T-helper 2 cell treated with Interferon-gamma antibody and Interleukin-4, amounts not matched to agents 100 ng/mL and 5 ng/mL, for 36 hours (primary cell): ENCODE results near the gene NUBPL. TPM values are rescaled to one million over a fixed set of nuclear protein-coding genes. Genes with fewer than 3 reads are reported as not detected.

Experiments used
- intact Hi-C: fragments of 100-400 bp; cut with micrococcal nuclease; formaldehyde crosslinking; loops from one replicate; pipeline ENCODE4 v1.15.1; 2023
- total RNA-seq: library from RNA; stranded (reverse); gene quantifications from 2 replicates; pipeline ENCODE4 v1.2.3, GENCODE V29; 2022

Gene NUBPL
- 7.3 and 8.3 TPM in 2 replicates for total RNA-seq

GRCh38 chr14:31561155-31561846 lies at the start of gene NUBPL:
Gene NUBPL (plus strand): TSS chr14:31561404. CDS start chr14:31561440, 36 bp downstream.
- intact Hi-C loops = loop anchor here (1.0 to 10.0 kb wide), 11 partner anchors 104 to 1002 kb away; partner anchors contain the start of genes ARHGAP5, DTD2, G2E3 and HEATR5A

- intact Hi-C loops = no loop called here
These were observed 34.1 kb upstream of the NUBPL start for GRCh38 chr14:31527087-31527486.

GRCh38 chr14:31527546-31527945 lies 33.7 kb upstream of the NUBPL start:
- intact Hi-C loops = no loop called here

- intact Hi-C loops = no loop called here
These were observed 32.2 kb upstream of the NUBPL start for GRCh38 chr14:31529053-31529452.

- intact Hi-C loops = no loop called here
These were observed 31.1 kb upstream of the NUBPL start for GRCh38 chr14:31530136-31530535.

GRCh38 chr14:31536201-31536960 lies 24.8 kb upstream of the NUBPL start:
- intact Hi-C loops = no loop called here

GRCh38 chr14:31541702-31542101 lies 19.5 kb upstream of the NUBPL start:
- intact Hi-C loops = no loop called here

- intact Hi-C loops = no loop called here
These were observed 17.0 kb upstream of the NUBPL start for GRCh38 chr14:31543969-31544799.

- intact Hi-C loops = no loop called here
These were observed 16.4 kb upstream of the NUBPL start for GRCh38 chr14:31544816-31545215.

GRCh38 chr14:31545328-31545727 lies 15.9 kb upstream of the NUBPL start:
- intact Hi-C loops = no loop called here

GRCh38 chr14:31549817-31550216 lies 11.4 kb upstream of the NUBPL start:
- intact Hi-C loops = no loop called here

GRCh38 chr14:31550589-31550988 lies 10.6 kb upstream of the NUBPL start:
- intact Hi-C loops = no loop called here

- intact Hi-C loops = no loop called here
These were observed 5.0 kb upstream of the NUBPL start for GRCh38 chr14:31556191-31556590.

- intact Hi-C loops = loop anchor here (2.0 to 10.0 kb wide), 7 partner anchors 353 to 937 kb away; partner anchors contain the start of genes HECTD1, RNU6-7, RNU6-8 and SCFD1
These were observed 1.3 kb upstream of the NUBPL start for GRCh38 chr14:31559939-31560338.

GRCh38 chr14:31560759-31561154 lies 447 bp upstream of the NUBPL start:
- intact Hi-C loops = loop anchor here (1.0 to 10.0 kb wide), 11 partner anchors 103 to 1001 kb away; partner anchors contain the start of genes ARHGAP5, DTD2, G2E3 and HEATR5A

- intact Hi-C loops = loop anchor here (5.0 to 10.0 kb wide), 3 partner anchors 363 to 541 kb away; no protein-coding TSS in a partner anchor
These were observed 3.0 kb downstream of the NUBPL start for GRCh38 chr14:31564194-31564593.

GRCh38 chr14:31566456-31566855 lies 5.3 kb downstream of the NUBPL start:
- intact Hi-C loops = loop anchor here (10.0 kb wide), 1 partner anchor 538 kb away; no protein-coding TSS in a partner anchor

GRCh38 chr14:31567655-31568054 lies 6.5 kb downstream of the NUBPL start:
- intact Hi-C loops = loop anchor here (10.0 kb wide), 1 partner anchor 537 kb away; no protein-coding TSS in a partner anchor

- intact Hi-C loops = loop anchor here (10.0 kb wide), 1 partner anchor 537 kb away; no protein-coding TSS in a partner anchor
These were observed 7.0 kb downstream of the NUBPL start for GRCh38 chr14:31568161-31568560.

- intact Hi-C loops = loop anchor here (10.0 kb wide), 1 partner anchor 536 kb away; no protein-coding TSS in a partner anchor
These were observed 7.5 kb downstream of the NUBPL start for GRCh38 chr14:31568671-31569070.

- intact Hi-C loops = no loop called here
These were observed 11.8 kb downstream of the NUBPL start for GRCh38 chr14:31572955-31573354.
